K562 (cell line): ENCODE data around the gene DLGAP1. TPM values are rescaled to one million over a fixed set of nuclear protein-coding genes. Genes with fewer than 3 reads are reported as not detected.

Experiments
- ATAC-seq: fragments of 200-7000 bp; cut with Tn5 transposase; 3 replicates; pipeline ENCODE4 v1.9.1; 2020; ENCODE audit warnings: moderate library complexity
- BruUV-seq: library from RNA; stranded (reverse); fragments of 400-500 nt; replicated peaks from 2 replicates; lab custom pipeline; 2021; lab: Mats Ljungman, UMichigan
- CTCF ChIA-PET: fragments of 300-600 bp; formaldehyde crosslinking; extraction: SDS; loops from one replicate; lab custom pipeline; 2021; ENCODE audit warnings: low intra/inter-chr PET ratio; lab: Yijun Ruan, JAX
- POLR2A ChIA-PET: fragments of 300-600, 350-650 bp; sonication (Branson Sonifier 250); formaldehyde crosslinking; extraction: SDS; loops from one replicate; lab custom pipeline; 2021; ENCODE audit warnings: antibody characterized with exemption, inconsistent platforms; lab: Yijun Ruan, JAX
- DNase-seq, 4 experiments: peaks; one replicate each; pipeline versions ENCODE4 v3.0.0 to v3.0.0-alpha.2; 2011 to 2018; ENCODE audit warnings: low spot score in 3 of 4, mixed read lengths in 3 of 4; ENCODE audit errors: extremely low read depth in 1 of 4
- FAIRE-seq: peaks from 2 replicates; lab custom pipeline; 2011; peaks lifted over from hg19 to GRCh38; lab: Jason Lieb, UNC
- H2AFZ ChIP-seq: 2 replicates; pipeline ENCODE4 v1.6.0; 2011; ENCODE audit warnings: low read depth, low read length, control low read depth, inconsistent platforms
- H3K27ac ChIP-seq: fragments of 200-600 bp; 3 replicates; pipeline ENCODE4 v1.8.0; 2011; ENCODE audit warnings: low read depth, mild to moderate bottlenecking, control low read depth, inconsistent platforms, low read length, moderate library complexity, mixed read lengths; ENCODE audit errors: extremely low read depth
- H3K27me3 ChIP-seq, 2 experiments: fragments of 300-600 bp in 1 of 2; 2 replicates in 1 of 2; 3 replicates in 1 of 2; pipeline versions ENCODE4 v1.6.0 to v1.8.0; 2011; ENCODE audit warnings: inconsistent platforms in 2 of 2, low read length in 2 of 2, mild to moderate bottlenecking in 1 of 2, mixed read lengths in 1 of 2, moderate library complexity in 1 of 2; ENCODE audit not compliant: control insufficient read depth in 2 of 2, insufficient read depth in 2 of 2
- H3K36me3 ChIP-seq: fragments of 300-600 bp; 3 replicates; pipeline ENCODE4 v1.8.0; 2011; ENCODE audit warnings: mild to moderate bottlenecking, low read length, inconsistent platforms; ENCODE audit not compliant: control insufficient read depth, insufficient read depth
- H3K4me1 ChIP-seq, 2 experiments: fragments of 200-600 bp in 1 of 2; replicated peaks in 1 of 2; 2 replicates in 1 of 2; 3 replicates in 1 of 2; pipeline versions ENCODE4 v1.5.1 to v1.8.0; 2011; ENCODE audit warnings: inconsistent platforms in 2 of 2, low read length in 2 of 2, mild to moderate bottlenecking in 1 of 2, mixed read lengths in 1 of 2, moderate library complexity in 1 of 2; ENCODE audit not compliant: control insufficient read depth in 2 of 2, insufficient read depth in 2 of 2
- H3K4me2 ChIP-seq: 2 replicates; pipeline ENCODE4 v1.6.1; 2011; ENCODE audit warnings: low read length, control low read depth, inconsistent platforms, mixed read lengths; ENCODE audit not compliant: insufficient read depth
- H3K4me3 ChIP-seq: fragments of 200-600 bp; sonication (generic), shearing (Covaris generic); 2 replicates; pipeline ENCODE4 v1.5.1; 2016; ENCODE audit warnings: control low read depth, inconsistent platforms
- H3K79me2 ChIP-seq: fragments of 200-600 bp; 3 replicates; pipeline ENCODE4 v1.8.0; 2011; ENCODE audit warnings: low read length, inconsistent platforms; ENCODE audit not compliant: control insufficient read depth, insufficient read depth
- H3K9ac ChIP-seq, 2 experiments: 2 replicates each; pipeline versions ENCODE4 v1.6.0 to v1.6.1; 2011; ENCODE audit warnings: low read depth in 2 of 2, low read length in 2 of 2, control low read depth in 1 of 2, inconsistent platforms in 1 of 2, mild to moderate bottlenecking in 1 of 2, mixed read lengths in 1 of 2; ENCODE audit not compliant: insufficient read depth in 1 of 2
- H3K9me1 ChIP-seq: one replicate; pipeline ENCODE4 v1.6.0; 2011; ENCODE audit warnings: inconsistent platforms, mild to moderate bottlenecking, low read length, moderate library complexity; ENCODE audit not compliant: control insufficient read depth, insufficient read depth
- H3K9me3 ChIP-seq: replicated peaks from 2 replicates; pipeline ENCODE4 v1.5.1; 2011; ENCODE audit warnings: low read depth, low read length, inconsistent platforms; ENCODE audit not compliant: control insufficient read depth, insufficient read depth
- H4K20me1 ChIP-seq: replicated peaks from 2 replicates; pipeline ENCODE4 v1.6.1; 2011; ENCODE audit warnings: low read length, inconsistent platforms, mixed read lengths; ENCODE audit not compliant: control insufficient read depth, insufficient read depth
- ASH1L ChIP-seq: fragments of 450-650 bp; IDR thresholded peaks from 2 replicates; pipeline ENCODE4 v1.6.1; 2018; ENCODE audit warnings: borderline replicate concordance, mild to moderate bottlenecking, low read depth; ENCODE audit not compliant: partially characterized antibody
- GABPA ChIP-seq: fragments of 200-800 bp; sonication (Bioruptor generic); conservative IDR thresholded peaks from 2 replicates; pipeline ENCODE4 v1.6.1; 2016; ENCODE audit warnings: low read depth, missing genetic modification characterization, missing compliant biosample characterization
- HNRNPK ChIP-seq: fragments of 200-400 bp; formaldehyde crosslinking; IDR thresholded peaks from one replicate; pipeline ENCODE4 v1.6.1; 2018; ENCODE audit warnings: mild to moderate bottlenecking, low read depth, low read length; ENCODE audit not compliant: poor library complexity, severe bottlenecking
- PCBP1 ChIP-seq: fragments of 200-400 bp; formaldehyde crosslinking; IDR thresholded peaks from 2 replicates; pipeline ENCODE4 v1.6.1; 2018; ENCODE audit warnings: mild to moderate bottlenecking, low read depth, low read length; ENCODE audit not compliant: poor library complexity, severe bottlenecking
- TCF7L2 ChIP-seq: fragments of 150-350 bp; IDR thresholded peaks from 2 replicates; pipeline ENCODE4 v1.6.1; 2016; ENCODE audit warnings: low read depth, mild to moderate bottlenecking, low read length, moderate library complexity
- TGIF2 ChIP-seq: sonication (generic); formaldehyde crosslinking; IDR thresholded peaks from 2 replicates; pipeline ENCODE4 v1.8.1; 2022; ENCODE audit warnings: mild to moderate bottlenecking, missing genetic modification reagents, moderate library complexity
- ZNF41 ChIP-seq: fragments of 250-450 bp; sonication (Bioruptor Pico); conservative IDR thresholded peaks from 2 replicates; pipeline ENCODE4 v1.4.0; 2020; ENCODE audit warnings: mild to moderate bottlenecking
- ZNF444 ChIP-seq: fragments of 250-450 bp; sonication (Bioruptor Pico); IDR thresholded peaks from 2 replicates; pipeline ENCODE4 v1.4.0; 2020; ENCODE audit warnings: mild to moderate bottlenecking, moderate library complexity
- ZNF584 ChIP-seq: fragments of 200-800 bp; sonication (Bioruptor generic); IDR thresholded peaks from 2 replicates; pipeline ENCODE4 v1.6.1; 2016; ENCODE audit warnings: low read depth, mild to moderate bottlenecking, missing genetic modification characterization, missing compliant biosample characterization
- ZNF785 ChIP-seq: fragments of 250-450 bp; sonication (Bioruptor Pico); IDR thresholded peaks from 2 replicates; pipeline ENCODE4 v1.4.0; 2020; ENCODE audit warnings: mild to moderate bottlenecking
- WGBS: fragments of 100-300 bp; shearing (Covaris generic); methylation state at CpG from one replicate; pipeline ENCODE4 v1.1.6; 2016; ENCODE audit warnings: low coverage, mixed read lengths; ENCODE audit not compliant: insufficient coverage; ENCODE audit errors: missing lambda C conversion rate; 5-methylcytosine and 5-hydroxymethylcytosine counted together
- in situ Hi-C: fragments of 300-500 bp; cut with MboI; formaldehyde crosslinking; loops from 4 replicates; pipeline ENCODE4 v1.15.0; 2018; ENCODE audit warnings: inconsistent platforms, mixed read lengths
- intact Hi-C: fragments of 100-400 bp; cut with micrococcal nuclease; formaldehyde crosslinking; loops from 2 replicates; pipeline ENCODE4 v1.14.2; 2022
- polyA plus RNA-seq, 8 experiments: library from polyadenylated mRNA; depleted of rRNA in 4 of 8; stranded (reverse) in 5 of 8; unstranded in 3 of 8; fragments of >200 nt; fragmentation: Nextera tagmentation in 2 of 8; fragmentation: Illumina TruSeq in 1 of 8; extraction: Ambion mirVana in 2 of 8; extraction: Trizol in 1 of 8; gene quantifications; 2 replicates each; pipeline versions ENCODE4 v1.2.1 to v1.2.3, GENCODE V29; 2011 to 2014; ENCODE audit warnings: inconsistent platforms in 1 of 8, missing spikeins in 1 of 8
- total RNA-seq, 7 experiments: library from RNA; depleted of rRNA in 6 of 7; stranded (reverse); fragments of >200 nt in 6 of 7; fragmentation: Illumina TruSeq in 2 of 7; extraction: Trizol in 2 of 7; gene quantifications; 2 replicates each; pipeline versions ENCODE4 v1.2.1 to v1.2.3, GENCODE V29; 2011 to 2021; ENCODE audit warnings: low replicate concordance in 1 of 7
- TF ChIP-seq, protein P1 (sequence below): sonication (generic); formaldehyde crosslinking; IDR thresholded peaks from 2 replicates; pipeline ENCODE4 v1.8.0; 2023; ENCODE audit warnings: missing genetic modification reagents, mild to moderate bottlenecking, borderline replicate concordance

DLGAP1 gene
- total and polyA plus RNA-seq, 9 of the 15 experiments (the other 6 are each of a cell fraction or from before 2014, with no cell fraction given): 0.04 to 0.22 (median 0.08) TPM

DNA sequence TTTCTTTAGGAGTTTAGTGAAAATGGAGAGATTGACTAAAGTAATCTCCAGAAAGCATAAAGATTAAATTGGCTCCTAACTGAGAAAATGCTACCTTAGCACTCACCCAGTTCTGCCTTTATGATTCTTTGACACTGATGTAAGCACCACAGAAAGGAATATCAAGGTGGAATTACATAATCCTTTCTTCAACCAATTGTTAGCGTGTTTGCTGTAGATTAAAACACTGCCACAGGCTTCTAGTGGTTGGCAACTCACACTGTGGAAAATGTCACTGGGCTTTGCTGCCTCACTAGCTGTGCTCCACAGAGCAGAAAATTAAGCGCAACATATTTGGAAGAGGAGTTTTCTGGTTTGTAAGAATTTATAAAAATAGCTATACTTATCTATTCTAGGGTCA lies 104.1 kb downstream of the DLGAP1 start:
- POLR2A ChIA-PET: no interaction called here
- FAIRE-seq (no peak), DNase-seq (no peak)
- Histone ChIP-seq H3K9ac (no peak overlapping the region), H3K4me1 (no peaks in the 10 kb centered on the region), H3K4me2 (no peak overlapping the region), H3K4me3 (no peak overlapping the region)
- CTCF ChIA-PET: no interaction called here
- 0% methylated on average over 2 of the region's 2 CpGs for WGBS
- intact Hi-C loops: no loop called here
- TF ChIP-seq ASH1L: no peak
- no peak for TF ChIP-seq ZNF41 (CRISPR knock-in tag)
- no peak for TF ChIP-seq HNRNPK
- TF ChIP-seq, all 486 proteins: peak for 0
- in situ Hi-C loops: no loop called here
- Histone ChIP-seq H3K27me3 (no peaks in the 10 kb centered on the region), H3K9me3 (no peaks in the 10 kb centered on the region; the same call in 1 of the 2 replicates), H2AFZ (no peak overlapping the region), H3K27ac (no peak overlapping the region), H3K79me2 (no peaks in the 10 kb centered on the region), H3K36me3 (no peaks in the 10 kb centered on the region), H3K9me1 (no peaks in the 10 kb centered on the region), H4K20me1 (no peaks in the 10 kb centered on the region)
- no TSS peak for BruUV-seq
- ATAC-seq: no peak

DNA sequence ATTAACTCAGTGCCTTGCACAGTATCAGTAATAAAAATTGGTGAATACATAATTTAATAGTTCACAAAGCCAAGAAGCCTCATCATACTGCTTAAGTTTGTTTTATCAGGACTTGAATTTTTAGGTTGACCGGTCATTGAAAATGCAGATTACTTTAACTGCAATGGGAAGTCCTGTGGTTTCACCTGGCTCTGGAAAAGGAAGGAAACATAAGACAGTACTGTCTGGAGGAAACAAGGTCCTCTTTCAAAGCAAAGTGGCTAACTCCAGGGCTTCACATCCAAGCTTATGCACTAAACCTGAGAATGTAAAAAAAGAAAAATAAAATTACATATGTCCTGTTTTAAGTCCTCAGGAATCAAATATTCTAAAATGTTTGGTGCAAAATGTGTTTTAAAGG lies 119.7 kb downstream of the DLGAP1 start:
- no peak overlapping the region for H3K9ac ChIP-seq
- no peaks in the 10 kb centered on the region for H3K36me3 ChIP-seq
- intact Hi-C loops (no loop called here), in situ Hi-C loops (no loop called here)
- CTCF ChIA-PET: no interaction called here
- H3K4me2 ChIP-seq: no peak overlapping the region
- POLR2A ChIA-PET: no interaction called here
- no TSS peak for BruUV-seq
- no peak for ATAC-seq
- no peaks in the 10 kb centered on the region for H3K4me1 ChIP-seq
- H3K27ac ChIP-seq: no peak overlapping the region
- H3K79me2 ChIP-seq: no peaks in the 10 kb centered on the region
- H3K27me3 ChIP-seq: no peaks in the 10 kb centered on the region
- no peak overlapping the region for H3K4me3 ChIP-seq
- no peak for FAIRE-seq
- H4K20me1 ChIP-seq: no peaks in the 10 kb centered on the region
- WGBS: 0% methylated on average over 1 of the region's 1 CpG
- H3K9me3 ChIP-seq: no peaks in the 10 kb centered on the region
- H3K9me1 ChIP-seq: no peaks in the 10 kb centered on the region
- DNase-seq: no peak
- no peak overlapping the region for H2AFZ ChIP-seq
- TF ChIP-seq PCBP1 (no peak), TGIF2 (CRISPR knock-in tag) (no peak), ZNF584 (CRISPR knock-in tag) (no peak), ZNF785 (CRISPR knock-in tag) (no peak), ZNF444 (CRISPR knock-in tag) (no peak), TCF7L2 (no peak), GABPA (tag) (no peak)
- TF ChIP-seq, protein P1, sequence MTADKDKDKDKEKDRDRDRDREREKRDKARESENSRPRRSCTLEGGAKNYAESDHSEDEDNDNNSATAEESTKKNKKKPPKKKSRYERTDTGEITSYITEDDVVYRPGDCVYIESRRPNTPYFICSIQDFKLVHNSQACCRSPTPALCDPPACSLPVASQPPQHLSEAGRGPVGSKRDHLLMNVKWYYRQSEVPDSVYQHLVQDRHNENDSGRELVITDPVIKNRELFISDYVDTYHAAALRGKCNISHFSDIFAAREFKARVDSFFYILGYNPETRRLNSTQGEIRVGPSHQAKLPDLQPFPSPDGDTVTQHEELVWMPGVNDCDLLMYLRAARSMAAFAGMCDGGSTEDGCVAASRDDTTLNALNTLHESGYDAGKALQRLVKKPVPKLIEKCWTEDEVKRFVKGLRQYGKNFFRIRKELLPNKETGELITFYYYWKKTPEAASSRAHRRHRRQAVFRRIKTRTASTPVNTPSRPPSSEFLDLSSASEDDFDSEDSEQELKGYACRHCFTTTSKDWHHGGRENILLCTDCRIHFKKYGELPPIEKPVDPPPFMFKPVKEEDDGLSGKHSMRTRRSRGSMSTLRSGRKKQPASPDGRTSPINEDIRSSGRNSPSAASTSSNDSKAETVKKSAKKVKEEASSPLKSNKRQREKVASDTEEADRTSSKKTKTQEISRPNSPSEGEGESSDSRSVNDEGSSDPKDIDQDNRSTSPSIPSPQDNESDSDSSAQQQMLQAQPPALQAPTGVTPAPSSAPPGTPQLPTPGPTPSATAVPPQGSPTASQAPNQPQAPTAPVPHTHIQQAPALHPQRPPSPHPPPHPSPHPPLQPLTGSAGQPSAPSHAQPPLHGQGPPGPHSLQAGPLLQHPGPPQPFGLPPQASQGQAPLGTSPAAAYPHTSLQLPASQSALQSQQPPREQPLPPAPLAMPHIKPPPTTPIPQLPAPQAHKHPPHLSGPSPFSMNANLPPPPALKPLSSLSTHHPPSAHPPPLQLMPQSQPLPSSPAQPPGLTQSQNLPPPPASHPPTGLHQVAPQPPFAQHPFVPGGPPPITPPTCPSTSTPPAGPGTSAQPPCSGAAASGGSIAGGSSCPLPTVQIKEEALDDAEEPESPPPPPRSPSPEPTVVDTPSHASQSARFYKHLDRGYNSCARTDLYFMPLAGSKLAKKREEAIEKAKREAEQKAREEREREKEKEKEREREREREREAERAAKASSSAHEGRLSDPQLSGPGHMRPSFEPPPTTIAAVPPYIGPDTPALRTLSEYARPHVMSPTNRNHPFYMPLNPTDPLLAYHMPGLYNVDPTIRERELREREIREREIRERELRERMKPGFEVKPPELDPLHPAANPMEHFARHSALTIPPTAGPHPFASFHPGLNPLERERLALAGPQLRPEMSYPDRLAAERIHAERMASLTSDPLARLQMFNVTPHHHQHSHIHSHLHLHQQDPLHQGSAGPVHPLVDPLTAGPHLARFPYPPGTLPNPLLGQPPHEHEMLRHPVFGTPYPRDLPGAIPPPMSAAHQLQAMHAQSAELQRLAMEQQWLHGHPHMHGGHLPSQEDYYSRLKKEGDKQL (CRISPR knock-in tag): no peak
